GM13977 (cell line): Measurements from ENCODE around the gene FOLR3.

Experiments used
- DNase-seq: peaks from one replicate; pipeline ENCODE4 v3.0.0; 2012; ENCODE audit warnings: low spot score
- CTCF ChIP-seq: IDR thresholded peaks from 2 replicates; pipeline ENCODE4 v1.5.1; 2012; ENCODE audit warnings: mild to moderate bottlenecking, control low read depth; ENCODE audit not compliant: insufficient read depth; ENCODE audit errors: extremely low read depth, missing control alignments
- in situ Hi-C: fragments of 300-500 bp; cut with MboI; formaldehyde crosslinking; loops from one replicate; pipeline ENCODE4 v1.12.0; 2022; ENCODE audit warnings: low sequenced_read_pairs, low pct_unique_long_range_greater_than_20kb, mixed read lengths, inconsistent platforms; ENCODE audit not compliant: unreplicated experiment

Gene FOLR3

GRCh38 chr11:72112978-72113808 is 22.3 kb upstream of the FOLR3 start:
- in situ Hi-C loops: no loop called here
- no peak for DNase-seq
- no peak for TF ChIP-seq CTCF

GRCh38 chr11:72114570-72114969 is 21.0 kb upstream of the FOLR3 start:
- TF ChIP-seq CTCF: no peak
- in situ Hi-C loops: no loop called here
- DNase-seq: no peak

- no peak for TF ChIP-seq CTCF
- DNase-seq: no peak
- in situ Hi-C loops: no loop called here
Measured at GRCh38 chr11:72116019-72116755, 19.3 kb upstream of the FOLR3 start.

GRCh38 chr11:72119198-72119597 is 16.3 kb upstream of the FOLR3 start:
- TF ChIP-seq CTCF: no peak
- no peak for DNase-seq
- in situ Hi-C loops: no loop called here

- no peak for TF ChIP-seq CTCF
- no peak for DNase-seq
- in situ Hi-C loops: no loop called here
Measured at GRCh38 chr11:72120930-72121329, 14.6 kb upstream of the FOLR3 start.

- in situ Hi-C loops: no loop called here
- TF ChIP-seq CTCF: no peak
- DNase-seq: no peak
Measured at GRCh38 chr11:72122607-72123006, 12.9 kb upstream of the FOLR3 start.
